Panc1 (cell line): Measurements from ENCODE around the gene DIP2C. TPM values are rescaled to one million over a fixed set of nuclear protein-coding genes. Genes with fewer than 3 reads are reported as not detected.

ENCODE experiments used
- ATAC-seq: fragments of 200-7000 bp; cut with Tn5 transposase; 2 replicates; pipeline ENCODE4 v1.9.1; 2020; ENCODE audit warnings: mild to moderate bottlenecking, moderate library complexity
- BruUV-seq: library from RNA; stranded (reverse); fragments of 400-500 nt; replicated peaks from 2 replicates; lab custom pipeline; 2021; lab: Mats Ljungman, UMichigan
- CTCF ChIA-PET: fragments of 300-600 bp; sonication (Branson Sonifier 250); formaldehyde crosslinking; loops from one replicate; lab custom pipeline; 2022; ENCODE audit warnings: antibody characterized with exemption; lab: Charles Lee
- POLR2A ChIA-PET: fragments of 300-600 bp; sonication (Branson Sonifier 250); formaldehyde crosslinking; loops from one replicate; lab custom pipeline; 2022; ENCODE audit warnings: antibody characterized with exemption; lab: Charles Lee
- DNase-seq: peaks from one replicate; pipeline ENCODE4 v3.0.0-alpha.2; 2010; ENCODE audit warnings: low read depth, low spot score
- H3K27ac ChIP-seq: 2 replicates; pipeline ENCODE4 v1.5.1; 2011; ENCODE audit warnings: mild to moderate bottlenecking, low read length, inconsistent platforms
- H3K27me3 ChIP-seq: fragments of 200-500 bp; sonication (Bioruptor generic); 2 replicates; pipeline ENCODE4 v1.6.0; 2014; ENCODE audit warnings: low read length, inconsistent platforms; ENCODE audit not compliant: control insufficient read depth, insufficient read depth
- H3K36me3 ChIP-seq: fragments of 200-500 bp; sonication (Bioruptor generic); 2 replicates; pipeline ENCODE4 v1.5.1; 2014; ENCODE audit warnings: inconsistent platforms, mild to moderate bottlenecking, low read length, moderate library complexity; ENCODE audit not compliant: control insufficient read depth, insufficient read depth
- H3K4me1 ChIP-seq: 2 replicates; pipeline ENCODE4 v1.5.1; 2011; ENCODE audit warnings: inconsistent platforms, mild to moderate bottlenecking, low read length, moderate library complexity; ENCODE audit not compliant: control insufficient read depth, insufficient read depth
- H3K4me3 ChIP-seq, 2 experiments: 2 replicates each; pipeline ENCODE4 v1.5.1; 2011 to 2012; ENCODE audit warnings: low read depth in 2 of 2, low read length in 2 of 2, mild to moderate bottlenecking in 2 of 2, inconsistent platforms in 1 of 2, moderate library complexity in 1 of 2
- H3K9me3 ChIP-seq: fragments of 200-500 bp; sonication (Bioruptor generic); 2 replicates; pipeline ENCODE4 v1.5.1; 2014; ENCODE audit warnings: low read depth, mild to moderate bottlenecking, inconsistent platforms, low read length, moderate library complexity; ENCODE audit not compliant: control insufficient read depth, insufficient read depth
- CTCF ChIP-seq: fragments of 450-650 bp; IDR thresholded peaks from 2 replicates; pipeline ENCODE4 v1.5.1; 2017; ENCODE audit warnings: mild to moderate bottlenecking
- POLR2AphosphoS5 ChIP-seq: IDR thresholded peaks from 2 replicates; pipeline ENCODE4 v1.6.1; 2012; ENCODE audit warnings: mild to moderate bottlenecking, low read depth, low read length, moderate library complexity
- REST ChIP-seq, 2 experiments: IDR thresholded peaks; 2 replicates each; pipeline ENCODE4 v1.6.1; 2011 to 2012; ENCODE audit warnings: low read depth in 2 of 2, control low read depth in 1 of 2, low read length in 1 of 2, mild to moderate bottlenecking in 1 of 2, moderate library complexity in 1 of 2; ENCODE audit not compliant: insufficient read depth in 1 of 2
- SIN3A ChIP-seq: IDR thresholded peaks from 2 replicates; pipeline ENCODE4 v1.6.1; 2012; ENCODE audit warnings: low read depth, mild to moderate bottlenecking, low read length, moderate library complexity, borderline replicate concordance; ENCODE audit not compliant: insufficient read depth
- TCF7L2 ChIP-seq: IDR thresholded peaks from 2 replicates; pipeline ENCODE4 v1.6.1; 2011; ENCODE audit warnings: mild to moderate bottlenecking, low read depth, low read length, inconsistent platforms
- in situ Hi-C: cut with HindIII; loops from 2 replicates; pipeline ENCODE4 v1.10.0; 2016; ENCODE audit warnings: low sequenced_read_pairs, low pct_unique_long_range_greater_than_20kb
- intact Hi-C: fragments of 100-400 bp; cut with micrococcal nuclease; formaldehyde crosslinking; loops from one replicate; pipeline ENCODE4 v1.10.0; 2022; ENCODE audit not compliant: unreplicated experiment
- total RNA-seq: library from RNA; stranded (reverse); gene quantifications from one replicate; pipeline ENCODE4 v1.2.1, GENCODE V29; 2021; ENCODE audit not compliant: unreplicated experiment

The DIP2C gene
- total RNA-seq, 1 experiment from 2014 or later = 13.2 TPM

- no TSS peak for BruUV-seq
- H3K4me3 ChIP-seq = no peak overlapping the region
- in situ Hi-C loops = no loop called here
Measured at GRCh38 chr10:241966-242643, 447.4 kb downstream of the DIP2C start.

GRCh38 chr10:241451-241850 lies 448.0 kb downstream of the DIP2C start:
- H3K4me3 ChIP-seq = no peak overlapping the region
- ATAC-seq (no peak), DNase-seq (no peak)
- no TSS peak for BruUV-seq
- in situ Hi-C loops (no loop called here), intact Hi-C loops (no loop called here)
- no peaks in the 10 kb centered on the region for H3K4me1 ChIP-seq
- H3K9me3 ChIP-seq = no peaks in the 10 kb centered on the region
- CTCF ChIA-PET = no interaction called here
- no peak overlapping the region for H3K27ac ChIP-seq
- H3K36me3 ChIP-seq = peaks cover 2% of the 10 kb centered on the region; the same call in 1 of the 2 replicates
- H3K27me3 ChIP-seq = no peaks in the 10 kb centered on the region
- TF ChIP-seq CTCF (no peak), TCF7L2 (no peak), POLR2AphosphoS5 (no peak), REST (IDR thresholded peaks at IDR 0.05; ENCODE audit: insufficient read depth in 1 of 2, low read depth in 2 of 2, low read length in 1 of 2) (no peak), SIN3A (no peak)
- POLR2A ChIA-PET = no interaction called here

More at GRCh38 chr10:241966-242643, 447.4 kb downstream of the DIP2C start:
- intact Hi-C loops = no loop called here
- no peak overlapping the region for H3K27ac ChIP-seq
- H3K27me3 ChIP-seq = no peaks in the 10 kb centered on the region
- ATAC-seq (no peak), DNase-seq (no peak)
- ChIA-PET POLR2A (no interaction called here), CTCF (no interaction called here)
- H3K36me3 ChIP-seq = peaks cover 2% of the 10 kb centered on the region; the same call in 1 of the 2 replicates
- H3K4me1 ChIP-seq = no peaks in the 10 kb centered on the region
- H3K9me3 ChIP-seq = no peaks in the 10 kb centered on the region
- TF ChIP-seq CTCF = no peak
- TF ChIP-seq SIN3A = no peak
- no peak for TF ChIP-seq TCF7L2
- no peak for TF ChIP-seq POLR2AphosphoS5
